Umbilical cord (tissue), 2 donors: Measurements from ENCODE around the gene DFFB. TPM values are rescaled to one million over a fixed set of nuclear protein-coding genes. Genes with fewer than 3 reads are reported as not detected.

ENCODE experiments used
- DNase-seq: peaks from one replicate; pipeline ENCODE4 v3.0.0-alpha.2; 2015; ENCODE audit warnings: low spot score
- total RNA-seq: library from RNA; depleted of rRNA; stranded (reverse); fragments of >200 nt; gene quantifications from one replicate; pipeline ENCODE4 v1.2.3, GENCODE V29; 2014; ENCODE audit warnings: low replicate concordance; ENCODE audit not compliant: insufficient read depth

Gene DFFB
- total RNA-seq, 1 donor from 2014 or later, result 15.2 TPM

DNA sequence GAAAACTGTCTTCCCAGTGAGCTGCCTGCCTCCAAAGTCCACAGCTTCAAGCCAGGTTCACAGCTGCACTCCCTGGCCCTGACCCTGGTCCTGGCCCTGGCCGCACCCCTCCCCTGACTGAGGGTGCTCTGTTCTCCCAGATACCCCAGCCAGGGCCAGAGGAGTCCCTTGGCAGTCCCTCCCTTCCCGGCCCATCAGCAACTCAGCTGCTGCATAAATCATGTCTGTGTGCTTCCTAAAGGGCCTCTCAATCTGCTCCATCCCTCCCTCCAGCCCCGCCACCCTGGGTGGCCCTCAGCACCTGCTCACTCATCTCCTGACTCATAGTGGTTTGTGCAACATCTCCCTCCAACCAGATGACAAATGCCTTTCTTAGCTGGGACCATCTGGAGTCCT, 67.5 kb downstream of the DFFB start:
- DNase-seq, result no peak

DNA sequence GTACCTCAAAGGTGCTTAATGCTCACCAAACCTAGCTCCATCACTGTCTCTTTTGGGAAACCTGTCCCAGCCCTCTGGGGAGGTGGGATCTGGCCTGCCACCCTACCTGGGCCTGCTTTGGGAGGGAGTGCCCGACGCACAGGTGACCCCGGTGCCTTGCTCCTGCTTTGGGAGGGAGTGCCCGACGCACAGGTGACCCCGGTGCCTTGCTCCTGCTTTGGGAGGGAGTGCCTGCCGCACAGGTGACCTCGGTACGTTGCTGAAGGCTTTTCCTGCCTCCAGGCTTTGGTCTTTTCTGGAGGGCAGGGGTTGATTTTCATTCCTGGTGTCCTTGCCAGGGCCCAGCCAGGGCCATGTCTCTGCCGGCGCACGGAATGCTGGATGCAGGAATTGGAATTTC, 68.0 kb downstream of the DFFB start:
- DNase-seq, result no peak

DNA sequence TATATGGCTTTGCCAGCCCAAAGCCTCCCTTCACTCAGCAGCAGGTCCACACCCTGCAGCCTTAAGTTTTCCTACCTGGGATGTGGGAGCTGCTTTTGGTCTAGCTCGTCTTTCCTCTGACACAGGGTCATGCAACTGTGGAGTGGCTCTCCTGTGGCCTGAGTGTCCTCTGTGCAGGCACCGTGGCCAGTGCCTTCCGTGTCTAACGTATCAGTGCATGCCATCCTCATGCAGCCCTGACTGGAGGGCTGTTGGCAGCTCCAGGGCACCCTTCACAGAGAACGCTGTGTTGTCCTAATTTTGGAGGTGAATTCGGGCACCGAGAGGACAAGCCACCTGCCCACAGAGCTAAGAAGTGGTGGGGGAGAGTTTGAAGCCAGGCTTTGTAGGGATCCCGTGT, 68.5 kb downstream of the DFFB start:
- DNase-seq, result no peak

DNA sequence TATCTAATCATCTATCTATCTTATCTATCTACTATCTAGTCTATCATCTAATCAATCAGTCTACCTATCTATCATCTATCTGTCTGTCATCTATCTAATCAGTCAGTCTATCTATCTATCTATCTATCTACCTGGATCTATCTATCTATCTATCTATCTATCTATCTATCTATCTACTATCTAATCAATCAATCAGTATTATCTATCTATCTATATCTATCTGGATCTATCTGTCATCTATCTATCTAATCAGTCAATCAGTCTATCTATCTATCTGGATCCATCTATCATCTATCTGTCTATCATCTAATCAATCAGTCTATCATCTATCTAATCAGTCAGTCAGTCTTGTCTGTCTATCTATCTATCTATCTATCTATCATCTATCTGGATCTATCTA, 69.7 kb downstream of the DFFB start:
- DNase-seq, result no peak

DNA sequence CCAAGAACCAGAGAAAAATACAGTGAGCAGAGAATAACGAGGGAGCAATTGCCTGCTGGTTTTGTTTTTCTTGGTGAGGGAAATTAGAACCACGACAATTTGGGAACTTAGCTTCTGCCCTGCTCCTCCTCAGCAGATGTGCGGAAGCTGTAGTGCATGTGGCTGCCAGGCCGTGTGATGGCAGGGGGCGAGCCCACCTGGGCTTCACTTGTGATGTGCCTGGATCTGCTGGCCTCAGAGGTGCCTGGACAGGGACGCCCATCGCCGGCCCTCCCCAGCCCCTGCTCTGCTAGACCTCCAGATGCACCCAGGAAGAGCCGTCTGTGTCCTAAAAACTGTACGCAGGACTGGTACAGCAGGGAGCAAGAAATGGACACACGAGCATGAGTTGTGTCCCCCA, 71.3 kb downstream of the DFFB start:
- no peak for DNase-seq

DNA sequence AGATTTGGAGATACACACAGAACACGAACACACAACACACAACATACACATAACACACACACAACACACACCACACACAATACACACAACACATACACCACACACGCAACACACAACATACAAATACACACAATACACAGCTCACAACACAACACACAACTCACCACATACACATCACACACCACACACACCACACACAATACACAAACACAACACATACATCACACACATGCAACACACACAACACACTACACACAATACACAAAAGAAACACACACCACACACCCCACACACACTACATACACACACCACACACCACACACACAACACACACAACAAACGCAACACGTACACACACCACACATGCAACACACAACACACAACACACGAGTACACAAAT, 71.8 kb downstream of the DFFB start:
- DNase-seq, result no peak

DNA sequence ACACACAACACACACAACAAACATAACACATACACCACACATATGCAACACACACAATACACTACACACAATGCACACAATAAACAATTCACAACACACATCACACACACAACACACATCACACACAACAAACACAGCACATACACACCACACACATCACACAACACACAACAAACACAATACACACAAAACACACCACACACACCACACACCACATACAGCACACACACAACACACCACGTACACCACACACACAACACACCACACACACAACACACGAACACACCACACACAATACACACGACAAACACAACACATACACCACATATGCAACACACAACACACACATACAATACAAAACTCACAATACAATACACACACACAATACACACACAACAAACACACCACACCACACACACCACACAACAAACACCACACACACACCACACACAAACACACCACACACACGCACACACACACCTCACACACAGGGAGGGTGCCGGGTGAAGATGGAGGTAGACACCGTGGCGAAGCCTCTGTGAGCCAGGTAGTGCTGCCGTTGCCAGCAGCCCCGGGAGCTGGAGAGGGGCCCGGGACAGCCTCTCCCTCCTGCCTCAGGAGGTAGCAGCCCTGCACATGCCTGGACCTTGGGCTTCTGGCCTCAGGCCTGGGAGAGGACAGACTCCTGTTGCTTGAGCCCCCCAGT, 73.2 kb downstream of the DFFB start:
- no peak for DNase-seq

DNA sequence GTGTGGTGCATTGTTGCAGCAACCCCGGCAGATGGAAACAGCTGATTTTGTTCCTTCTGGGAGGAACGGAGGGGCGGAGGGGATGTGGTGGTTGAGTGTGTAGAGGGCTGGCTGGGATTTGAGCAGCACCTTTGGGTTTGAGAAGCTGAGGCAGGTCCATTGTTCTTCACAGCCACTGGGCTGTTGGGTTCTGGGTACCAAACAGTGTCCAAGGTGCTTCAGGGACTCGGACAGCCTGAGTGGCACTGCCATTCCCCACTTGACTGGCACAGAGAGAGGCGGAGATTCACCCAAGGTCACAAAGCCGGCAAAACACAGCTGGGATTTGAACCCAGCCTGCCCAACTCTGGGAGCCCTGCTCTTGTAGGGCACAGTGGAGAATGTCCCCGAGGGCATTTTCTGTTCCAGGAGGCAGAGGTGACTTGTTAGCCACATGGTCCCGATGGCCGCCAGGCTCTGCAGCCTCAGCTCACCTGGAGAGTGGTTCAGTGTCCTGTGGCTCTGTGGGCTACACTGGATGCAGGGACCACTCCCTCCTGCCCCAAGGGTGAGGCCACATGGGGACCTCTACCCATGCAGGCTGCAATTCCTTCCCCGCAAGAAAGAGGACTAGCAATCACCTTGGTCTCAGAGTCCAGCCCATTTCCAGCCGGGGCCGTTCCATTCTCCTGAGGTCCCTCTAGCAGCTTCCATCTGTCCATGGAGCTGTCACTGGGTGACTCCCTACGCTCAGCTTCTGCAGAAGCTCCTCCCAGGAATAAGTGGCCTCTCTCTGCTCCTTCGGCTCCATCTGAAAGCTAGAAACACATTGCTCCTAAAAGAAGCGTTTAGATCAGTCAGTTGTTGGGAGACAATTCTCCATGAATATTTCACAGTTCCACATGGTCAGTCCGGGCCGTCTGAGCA, 74.0 kb downstream of the DFFB start:
- no peak for DNase-seq

DNA sequence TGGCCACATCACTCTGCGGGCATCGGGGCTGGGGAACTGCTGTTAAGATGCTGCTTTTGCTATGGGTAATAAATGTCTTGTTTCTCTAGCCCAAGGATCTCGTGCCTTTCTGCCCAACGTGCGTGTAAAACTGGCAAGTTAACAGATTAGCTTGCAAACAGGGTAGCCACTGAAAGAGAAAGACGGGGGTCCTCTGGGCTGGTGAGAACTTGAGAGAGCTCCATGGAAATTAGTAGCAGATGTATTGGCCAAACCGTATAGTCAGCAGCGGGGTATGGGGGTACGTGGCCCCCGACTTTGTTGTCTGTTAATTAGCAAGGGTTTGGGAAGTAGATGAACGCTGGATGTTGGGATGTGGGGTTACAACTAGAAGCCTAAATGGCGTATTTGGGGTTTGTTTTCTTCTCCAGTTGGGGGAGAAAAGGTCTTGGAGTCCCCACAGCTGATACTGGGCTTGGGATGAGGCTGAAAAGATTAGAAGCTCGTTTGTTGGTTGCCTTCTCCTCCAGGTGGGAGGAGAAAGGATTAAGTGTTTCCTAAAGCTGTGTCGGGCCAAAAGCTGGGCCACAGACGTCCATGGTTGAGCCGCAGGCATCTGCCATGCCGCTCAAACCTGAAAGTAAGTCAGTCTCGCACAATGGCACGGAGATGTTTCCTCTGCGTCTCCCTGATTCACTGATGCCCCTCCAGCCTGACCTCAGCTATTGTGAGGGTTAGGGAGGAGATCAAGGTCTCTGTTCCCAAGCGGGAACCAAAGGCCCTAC, 75.1 kb downstream of the DFFB start:
- DNase-seq, result no peak

Other genes with a start within 250 kb of the DFFB start
- gene MEGF6, start 246.0 kb upstream of the DFFB start, total RNA-seq, result 45.3 TPM
- 14.7 TPM for gene TPRG1L, start 232.5 kb upstream of the DFFB start, total RNA-seq
- 6.0 TPM for gene WRAP73, start 207.4 kb upstream of the DFFB start, total RNA-seq
- not detected for gene TP73, start 205.0 kb upstream of the DFFB start, total RNA-seq
- gene CCDC27, start 105.0 kb upstream of the DFFB start, total RNA-seq, result 0.24 TPM
- gene SMIM1, start 84.7 kb upstream of the DFFB start, total RNA-seq, result not detected
- 18.5 TPM for gene LRRC47, start 61.0 kb upstream of the DFFB start, total RNA-seq
- gene CEP104, start 265 bp upstream of the DFFB start, total RNA-seq, result 61.9 TPM
- gene C1orf174, start 42.8 kb downstream of the DFFB start, total RNA-seq, result 28.4 TPM